Activated T-cell treated with anti-CD3 and anti-CD28 coated beads, Interleukin-2, amount 50 U/mL, for 1 hour (primary cell): ENCODE data around the gene SKP1.

Source experiments
- DNase-seq: peaks from one replicate; pipeline ENCODE4 v3.0.0-alpha.2; 2020

SKP1 gene

GRCh38 chr5:134111741-134112647 lies 64.8 kb downstream of the SKP1 start:
- peak; percentile 57 for DNase-seq

DNA sequence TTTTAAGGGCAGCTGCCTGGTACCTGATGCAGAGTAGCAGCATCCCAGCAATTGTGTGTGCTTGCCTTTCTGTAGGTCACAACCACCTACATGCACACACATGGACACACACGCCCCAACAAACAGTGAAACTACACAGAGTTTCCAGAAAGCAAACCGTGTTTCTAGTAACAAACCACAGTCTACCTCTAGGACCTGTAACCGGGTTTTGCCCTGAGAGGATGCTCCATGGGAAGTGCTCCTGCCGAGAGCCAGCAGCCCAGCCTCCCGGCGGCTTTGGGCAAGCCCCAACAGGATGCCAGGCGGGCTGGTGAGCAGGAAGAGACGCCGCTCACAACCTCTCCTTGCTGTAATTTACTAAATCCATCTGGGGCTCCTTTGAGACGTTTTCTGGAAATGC lies 66.4 kb downstream of the SKP1 start:
- DNase-seq, result peak; percentile 41

GRCh38 chr5:134107779-134108178 lies 69.0 kb downstream of the SKP1 start:
- DNase-seq, result no peak

DNA sequence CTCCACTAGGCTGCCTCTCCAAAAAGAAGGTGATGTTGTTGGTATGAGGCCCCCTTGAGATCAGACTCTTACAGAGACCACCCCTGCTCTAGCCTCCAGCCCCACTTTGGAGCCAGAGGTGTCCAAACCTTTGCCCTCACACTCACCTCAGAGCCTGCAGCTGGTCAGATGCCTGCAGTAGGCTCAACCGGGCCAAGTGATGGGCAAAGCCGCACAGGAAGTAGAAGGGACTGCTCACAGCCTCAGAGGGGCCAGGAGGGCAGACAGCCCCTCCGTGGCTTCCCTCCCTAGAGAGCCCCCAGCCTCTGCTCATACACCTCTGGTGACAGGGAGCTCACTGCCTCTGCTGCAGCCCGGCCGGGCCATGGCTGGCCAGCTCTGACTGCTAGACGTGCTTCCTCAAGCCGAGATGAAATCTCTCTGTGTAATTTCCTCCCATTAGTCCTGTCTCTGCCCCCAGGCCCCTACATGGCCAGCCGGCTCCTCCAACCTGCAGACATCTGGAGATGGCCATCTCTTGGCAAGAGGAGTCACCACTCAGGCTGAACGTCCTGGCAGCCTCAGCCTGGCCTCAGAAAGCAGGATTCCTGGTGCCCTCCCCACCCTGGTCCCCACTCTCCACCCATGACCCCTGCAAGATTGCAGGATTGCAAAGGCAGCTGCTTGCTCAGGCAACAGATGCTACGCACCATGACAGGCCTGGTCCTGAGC lies 69.6 kb downstream of the SKP1 start:
- no peak for DNase-seq

DNA sequence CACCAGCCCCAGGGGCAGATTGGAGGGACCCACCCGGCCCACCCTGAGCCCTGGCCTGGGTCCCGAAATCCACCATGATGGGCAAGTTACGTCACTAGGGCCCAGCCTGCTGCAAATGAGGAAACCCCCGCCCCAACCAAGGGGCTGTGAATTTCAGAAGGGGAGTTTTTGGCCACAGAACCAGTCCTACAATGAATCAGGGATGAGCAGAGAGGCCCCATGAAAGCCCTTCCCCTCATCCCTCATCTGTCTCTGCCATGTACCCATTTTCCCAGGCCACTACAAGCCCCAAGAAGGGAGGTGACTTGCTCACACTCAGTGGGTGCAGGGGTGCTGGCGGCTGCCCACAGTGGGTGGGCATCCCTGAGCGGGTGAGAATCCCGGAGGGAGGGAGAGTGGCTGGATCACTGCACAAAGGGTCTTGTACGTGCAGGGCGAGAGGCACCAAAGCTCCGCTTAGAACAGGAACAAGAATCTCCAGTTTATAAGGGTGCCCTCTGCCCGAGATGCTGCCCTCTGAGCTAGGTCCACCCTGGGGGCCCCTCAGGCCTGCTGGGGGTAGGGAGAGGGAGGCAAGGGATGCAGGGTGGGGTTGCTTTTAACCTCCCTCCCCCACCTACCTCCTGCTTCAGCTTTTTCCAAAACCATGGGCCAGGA lies 72.6 kb downstream of the SKP1 start:
- no peak for DNase-seq

GRCh38 chr5:134103397-134103796 lies 73.4 kb downstream of the SKP1 start:
- DNase-seq, result peak; percentile 62

- peak; percentile 83 for DNase-seq
These were observed 74.9 kb downstream of the SKP1 start for GRCh38 chr5:134101686-134102439.

- DNase-seq, result peak; percentile 77
These were observed 76.3 kb downstream of the SKP1 start for GRCh38 chr5:134100283-134101091.

DNA sequence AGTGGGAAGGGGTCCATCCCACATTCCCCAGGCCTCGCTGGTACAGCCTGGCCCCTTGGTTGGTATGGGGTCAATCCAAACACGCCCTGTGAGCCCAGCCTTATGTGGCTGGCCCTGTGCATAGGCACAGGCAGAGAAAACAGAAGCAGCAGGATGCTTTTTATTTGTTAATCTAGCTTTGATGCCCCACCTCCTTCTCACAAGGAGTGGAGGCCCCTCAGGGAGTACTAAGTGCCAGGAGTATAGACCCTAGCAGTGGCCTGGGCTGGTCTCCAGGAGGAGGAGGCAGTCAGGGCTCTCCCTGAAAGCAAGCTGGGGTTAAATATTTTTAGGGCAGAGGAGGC lies 76.8 kb downstream of the SKP1 start:
- no peak for DNase-seq

DNA sequence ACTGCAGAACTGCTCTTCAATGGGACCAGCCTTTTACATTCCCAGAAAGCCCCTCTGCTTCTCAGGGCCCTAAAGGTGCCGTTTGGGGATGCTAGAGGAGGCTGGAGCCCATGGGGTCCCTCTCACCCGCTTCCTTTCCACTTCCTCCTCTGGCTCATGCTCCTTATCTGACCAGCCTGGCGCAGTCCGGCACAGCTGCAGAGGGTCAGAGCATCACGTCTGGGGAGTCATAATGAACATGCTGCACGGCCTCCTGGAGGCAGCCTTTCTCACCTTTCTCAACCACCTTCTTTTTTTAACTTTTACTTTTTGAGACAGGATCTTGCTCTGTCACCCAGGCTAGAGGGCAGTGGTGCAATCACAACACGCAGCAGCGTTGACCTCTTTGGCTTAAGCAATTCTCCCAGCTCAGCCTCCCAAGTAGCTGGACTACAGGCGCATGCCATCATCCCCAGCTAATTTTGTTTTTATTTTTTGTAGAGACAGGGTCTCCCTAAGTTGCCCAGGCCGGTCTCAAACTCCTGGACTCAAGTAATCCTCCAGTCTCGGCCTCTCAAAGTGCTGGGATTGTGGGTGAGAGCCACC lies 77.4 kb downstream of the SKP1 start:
- DNase-seq, result no peak
